ENCODE measurements around the gene MS4A5. TPM values are rescaled to one million over a fixed set of nuclear protein-coding genes. Genes with fewer than 3 reads are reported as not detected.

The MS4A5 gene
- total RNA-seq, 1 donor from 2014 or later, result not detected

DNA sequence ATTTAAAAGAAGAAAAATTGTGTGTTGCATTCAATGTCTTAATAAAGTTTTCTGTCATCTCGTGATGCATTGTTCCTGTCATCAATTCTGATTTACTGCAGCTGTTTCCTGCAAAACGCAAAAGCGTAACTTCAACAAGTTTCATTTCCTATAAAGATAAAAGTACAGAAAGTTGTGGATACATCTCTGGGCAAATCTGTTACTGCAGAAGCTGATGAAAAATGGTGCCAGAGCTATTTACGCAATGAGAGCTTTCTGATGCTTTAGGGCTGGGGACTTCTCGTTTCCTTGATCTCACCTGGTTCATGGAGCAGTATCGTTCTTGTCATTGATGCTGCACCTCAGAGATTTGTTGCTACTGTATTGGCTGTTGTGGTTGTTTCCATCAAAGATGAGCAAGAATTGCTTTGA, 47.7 kb downstream of the MS4A5 start:
- intact Hi-C loops (cut with micrococcal nuclease), result no loop called here

DNA sequence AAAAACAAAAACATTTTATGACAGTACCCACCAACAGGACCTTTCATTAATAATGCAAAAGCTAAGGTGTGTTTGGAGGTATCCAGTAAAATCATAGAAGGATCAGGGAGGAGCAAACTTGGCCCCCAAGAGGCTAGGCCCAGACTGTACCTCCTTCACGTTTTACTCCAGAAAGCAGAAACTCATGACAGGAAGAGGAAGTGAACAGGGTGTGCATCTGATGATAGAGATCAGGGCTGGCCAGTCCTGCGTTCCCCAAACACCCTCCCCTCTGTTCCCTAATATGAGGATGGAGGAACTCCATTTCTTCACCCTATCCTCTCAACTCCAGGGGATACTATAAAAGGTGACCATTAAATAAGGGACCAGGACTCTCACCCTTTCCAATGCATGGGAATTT, 53.0 kb downstream of the MS4A5 start:
- intact Hi-C loops (cut with micrococcal nuclease), result no loop called here

DNA sequence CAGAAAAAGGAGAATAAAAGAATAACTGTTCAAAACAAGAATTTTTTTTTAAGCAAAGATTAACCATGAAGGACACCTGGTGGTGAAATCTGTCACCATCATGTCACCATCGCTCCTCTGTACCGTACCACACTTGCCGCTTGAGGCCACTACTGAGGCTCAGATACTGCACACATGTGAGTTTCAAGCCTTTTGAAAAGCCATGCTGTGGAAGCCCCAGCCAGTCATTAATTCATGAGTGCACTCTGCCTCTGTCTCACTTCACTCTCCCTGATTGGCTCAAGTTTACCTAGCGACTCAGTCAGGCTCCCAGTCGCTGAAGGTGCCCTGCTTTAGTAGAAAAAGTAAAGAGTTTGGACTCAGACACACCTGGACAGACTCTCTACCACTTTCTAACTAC, 56.6 kb downstream of the MS4A5 start:
- intact Hi-C loops (cut with micrococcal nuclease), result loop anchor here (1.0 kb wide), 1 partner anchor 123 kb away; no protein-coding TSS in a partner anchor

DNA sequence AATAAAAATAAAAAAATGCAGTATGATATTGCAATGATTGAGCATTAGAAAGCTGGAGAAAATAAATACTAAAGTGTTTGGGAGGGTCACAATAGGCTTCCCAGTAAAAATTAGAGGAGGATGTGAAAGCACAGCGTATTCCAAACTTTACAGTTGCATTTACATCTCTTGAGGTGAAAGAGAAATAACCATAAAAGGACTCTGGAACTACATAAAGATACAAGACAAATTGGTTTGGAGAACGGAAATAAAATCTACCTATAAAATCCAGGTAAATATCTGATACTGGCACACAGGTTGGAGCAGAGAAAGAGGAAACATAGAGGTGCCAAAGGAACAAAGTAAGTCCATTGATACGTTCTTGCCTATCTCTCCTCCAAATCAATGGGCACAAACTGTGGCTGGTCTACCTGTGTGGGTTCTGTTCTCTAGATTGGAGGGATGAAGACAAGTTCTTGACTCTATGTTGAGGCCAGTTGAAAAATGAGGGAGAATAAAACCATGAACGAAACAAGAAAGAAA, 63.2 kb downstream of the MS4A5 start, which contains the start of gene MS4A12:
Gene MS4A12 (plus strand): TSS at position 291 of the 522 bp plus-strand sequence. CDS start 4,541 bp downstream, outside the sequence.
- intact Hi-C loops (cut with micrococcal nuclease), result no loop called here

DNA sequence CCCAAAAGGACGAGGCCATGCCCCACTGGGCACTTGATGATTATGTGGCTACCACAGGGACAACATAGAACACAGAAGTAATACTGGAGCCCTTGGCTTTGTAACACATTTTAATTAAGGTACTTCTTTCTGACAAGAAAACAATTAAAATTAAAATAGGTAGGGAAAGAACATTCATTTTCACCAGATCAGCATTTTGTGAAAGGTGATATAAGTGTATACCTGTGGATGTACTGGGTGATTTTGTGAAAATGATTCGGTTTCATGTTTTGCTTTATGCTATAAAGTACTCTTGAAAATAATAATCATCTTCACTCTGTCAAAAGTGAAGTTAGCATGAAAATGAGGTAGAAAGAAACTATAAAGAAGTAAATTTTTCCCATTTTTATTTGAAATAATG, 64.1 kb downstream of the MS4A5 start:
- intact Hi-C loops (cut with micrococcal nuclease), result no loop called here

Other genes with a start within 250 kb of the MS4A5 start
- gene MS4A6A, start 246.5 kb upstream of the MS4A5 start, total RNA-seq, result not detected in 2 replicates
- gene MS4A4E, start 186.4 kb upstream of the MS4A5 start, total RNA-seq, result 0.16 TPM in 1 of 2 replicates, not detected in the other
- not detected in 2 replicates for gene MS4A4A, start 148.9 kb upstream of the MS4A5 start, total RNA-seq
- gene MS4A6E, start 102.3 kb upstream of the MS4A5 start, total RNA-seq, result not detected in 2 replicates
- not detected in 2 replicates for gene MS4A7, start 51.0 kb upstream of the MS4A5 start, total RNA-seq
- not detected in 2 replicates for gene MS4A14, start 33.1 kb upstream of the MS4A5 start, total RNA-seq
- 0.27 TPM in 1 of 2 replicates, not detected in the other for gene MS4A1, start 26.3 kb downstream of the MS4A5 start, total RNA-seq
- gene MS4A12, start 63.2 kb downstream of the MS4A5 start, total RNA-seq, result not detected in 2 replicates
- not detected in 2 replicates for gene MS4A13, start 85.8 kb downstream of the MS4A5 start, total RNA-seq

Measured in T-helper 2 cell treated with Interferon-gamma antibody and Interleukin-4, amounts not matched to agents 100 ng/mL and 5 ng/mL, for 36 hours (primary cell).